Lower lobe of right lung (tissue), 2 donors: Measurements from ENCODE around the gene NOS1AP. TPM values are rescaled to one million over a fixed set of nuclear protein-coding genes. Genes with fewer than 3 reads are reported as not detected.

Source experiments
- ATAC-seq, 2 donors: fragments of 200-7000 bp; cut with Tn5 transposase; one replicate each; pipeline ENCODE4 v1.9.1; 2020 to 2022; ENCODE audit warnings: mild to moderate bottlenecking in 2 of 2, moderate library complexity in 2 of 2
- DNase-seq: peaks from one replicate; pipeline ENCODE4 v3.0.0-alpha.2; 2020
- H3K27ac ChIP-seq: fragments of 200-600 bp; one replicate; pipeline ENCODE4 v1.8.0; 2022
- H3K27me3 ChIP-seq: fragments of 200-600 bp; one replicate; pipeline ENCODE4 v1.8.0; 2022; ENCODE audit warnings: low read depth
- H3K36me3 ChIP-seq: fragments of 200-600 bp; one replicate; pipeline ENCODE4 v1.8.0; 2022; ENCODE audit warnings: mild to moderate bottlenecking
- H3K4me1 ChIP-seq: fragments of 200-600 bp; one replicate; pipeline ENCODE4 v1.8.0; 2022
- H3K4me3 ChIP-seq: fragments of 200-600 bp; one replicate; pipeline ENCODE4 v1.8.0; 2022; ENCODE audit warnings: mild to moderate bottlenecking
- H3K9me3 ChIP-seq: fragments of 200-600 bp; one replicate; pipeline ENCODE4 v1.8.0; 2022
- intact Hi-C: fragments of 100-400 bp; cut with DNase I; formaldehyde crosslinking; loops from one replicate; pipeline ENCODE4 v1.11.0; 2022
- total RNA-seq: library from RNA; stranded (reverse); fragmentation: NEBNext Ultra II Directional; extraction: Animal tissue kit (Norgen Biotek cat#: 25700); gene quantifications from one replicate; pipeline ENCODE4 v1.2.1, GENCODE V29; 2021
- TF ChIP-seq, protein P1 (sequence below): fragments of 200-600 bp; IDR thresholded peaks from one replicate; pipeline ENCODE4 v1.8.0; 2022; ENCODE audit warnings: antibody characterized with exemption, mild to moderate bottlenecking
- donor health status: DM: no; HTN: yes; CAD: no; lungs with severe emphysema.

The NOS1AP gene
- total RNA-seq, 1 donor from 2014 or later = 3.6 TPM

DNA sequence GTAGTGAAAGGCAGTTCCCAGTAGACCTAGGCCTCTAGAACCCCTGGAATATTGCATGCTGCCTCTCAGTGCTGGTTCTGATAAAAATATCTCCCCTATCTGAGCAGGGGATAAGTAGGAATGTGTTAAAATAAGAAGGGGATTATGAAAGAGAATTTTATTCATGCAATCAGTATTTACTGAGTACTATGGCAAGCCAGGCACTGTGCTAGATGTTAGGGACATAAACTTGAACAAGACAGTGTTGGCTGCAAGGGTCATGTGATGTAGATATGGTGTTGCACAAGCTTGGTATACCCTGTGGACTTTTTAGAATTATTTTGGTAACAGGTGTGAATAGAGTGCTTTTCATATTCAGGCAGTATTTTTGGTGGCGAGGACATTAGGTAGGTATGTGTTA, 23.6 kb downstream of the NOS1AP start:
- H3K9me3 ChIP-seq = no peaks in the 10 kb centered on the region
- no peak overlapping the region for H3K4me3 ChIP-seq
- intact Hi-C loops = no loop called here
- DNase-seq (no peak), ATAC-seq (no peak)
- H3K27ac ChIP-seq = no peak overlapping the region
- no peaks in the 10 kb centered on the region for H3K4me1 ChIP-seq
- no peaks in the 10 kb centered on the region for H3K36me3 ChIP-seq
- TF ChIP-seq, protein P1, sequence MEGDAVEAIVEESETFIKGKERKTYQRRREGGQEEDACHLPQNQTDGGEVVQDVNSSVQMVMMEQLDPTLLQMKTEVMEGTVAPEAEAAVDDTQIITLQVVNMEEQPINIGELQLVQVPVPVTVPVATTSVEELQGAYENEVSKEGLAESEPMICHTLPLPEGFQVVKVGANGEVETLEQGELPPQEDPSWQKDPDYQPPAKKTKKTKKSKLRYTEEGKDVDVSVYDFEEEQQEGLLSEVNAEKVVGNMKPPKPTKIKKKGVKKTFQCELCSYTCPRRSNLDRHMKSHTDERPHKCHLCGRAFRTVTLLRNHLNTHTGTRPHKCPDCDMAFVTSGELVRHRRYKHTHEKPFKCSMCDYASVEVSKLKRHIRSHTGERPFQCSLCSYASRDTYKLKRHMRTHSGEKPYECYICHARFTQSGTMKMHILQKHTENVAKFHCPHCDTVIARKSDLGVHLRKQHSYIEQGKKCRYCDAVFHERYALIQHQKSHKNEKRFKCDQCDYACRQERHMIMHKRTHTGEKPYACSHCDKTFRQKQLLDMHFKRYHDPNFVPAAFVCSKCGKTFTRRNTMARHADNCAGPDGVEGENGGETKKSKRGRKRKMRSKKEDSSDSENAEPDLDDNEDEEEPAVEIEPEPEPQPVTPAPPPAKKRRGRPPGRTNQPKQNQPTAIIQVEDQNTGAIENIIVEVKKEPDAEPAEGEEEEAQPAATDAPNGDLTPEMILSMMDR = no peak
- no peaks in the 10 kb centered on the region for H3K27me3 ChIP-seq

DNA sequence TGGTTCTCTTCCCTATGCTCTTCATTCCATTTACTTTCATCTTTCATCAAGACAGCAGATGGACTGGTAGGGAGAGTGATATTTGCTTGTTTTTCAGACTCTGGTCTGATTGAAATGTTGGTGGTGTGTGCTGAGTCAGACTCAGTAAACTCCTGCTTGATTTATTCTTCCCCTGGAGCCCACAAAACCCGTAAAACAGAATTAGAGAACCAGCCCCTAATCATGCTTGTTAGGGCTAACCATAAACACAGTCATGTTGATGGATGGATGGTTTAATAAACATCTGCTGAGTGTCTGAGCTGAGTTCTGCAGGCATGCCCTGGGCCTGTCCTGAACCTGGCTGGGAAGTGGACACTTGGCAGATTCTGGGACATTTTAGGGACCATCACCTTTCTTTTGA, 24.8 kb downstream of the NOS1AP start:
- intact Hi-C loops = no loop called here
- Histone ChIP-seq H3K27me3 (no peaks in the 10 kb centered on the region), H3K36me3 (no peaks in the 10 kb centered on the region), H3K4me3 (no peak overlapping the region), H3K9me3 (no peaks in the 10 kb centered on the region), H3K27ac (no peak overlapping the region), H3K4me1 (no peaks in the 10 kb centered on the region)
- DNase-seq (no peak), ATAC-seq (no peak)
- TF ChIP-seq, protein P1 = no peak

DNA sequence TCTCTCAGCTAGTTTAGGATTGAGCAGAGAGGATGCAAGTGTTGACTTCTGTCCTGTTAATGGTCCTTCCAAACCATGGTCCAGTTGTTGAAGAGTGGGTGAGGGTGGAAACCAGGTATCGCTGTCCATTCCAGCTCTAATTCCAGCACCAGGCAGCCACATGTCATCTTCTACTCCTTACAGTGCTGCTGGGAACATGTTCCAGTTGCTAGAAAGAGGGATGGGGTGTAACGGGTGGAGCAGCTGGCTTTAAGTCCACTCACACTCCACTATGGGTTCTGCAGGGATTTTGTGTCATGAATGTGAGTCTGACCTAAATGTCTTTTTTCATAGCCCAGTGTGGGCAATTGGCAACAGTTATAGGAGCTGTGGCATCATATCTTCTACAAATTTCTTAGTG, 25.2 kb downstream of the NOS1AP start:
- H3K27ac ChIP-seq = no peak overlapping the region
- no peaks in the 10 kb centered on the region for H3K27me3 ChIP-seq
- no peaks in the 10 kb centered on the region for H3K9me3 ChIP-seq
- DNase-seq (no peak), ATAC-seq (no peak)
- intact Hi-C loops = no loop called here
- H3K4me3 ChIP-seq = no peak overlapping the region
- no peaks in the 10 kb centered on the region for H3K36me3 ChIP-seq
- no peaks in the 10 kb centered on the region for H3K4me1 ChIP-seq
- TF ChIP-seq, protein P1 = no peak

DNA sequence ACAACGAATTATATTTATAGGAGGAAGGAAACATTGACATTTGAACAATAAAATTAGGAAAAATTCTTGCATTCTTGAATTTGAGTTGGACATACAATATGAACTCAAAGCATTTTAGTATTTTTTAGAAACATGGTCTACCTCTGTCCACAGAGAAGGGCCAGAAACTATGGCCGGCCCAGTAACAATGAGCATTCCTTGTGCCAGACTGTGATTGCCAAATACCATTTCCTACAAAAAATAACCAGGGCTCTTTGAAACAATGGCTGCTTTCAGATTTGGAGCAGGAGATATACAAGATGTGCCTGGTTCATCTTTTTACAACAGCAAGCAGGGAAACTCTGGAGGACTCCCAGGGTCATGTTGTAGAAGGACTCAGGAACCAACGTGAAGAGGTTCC, 38.4 kb downstream of the NOS1AP start:
- H3K4me1 ChIP-seq = no peaks in the 10 kb centered on the region
- no peaks in the 10 kb centered on the region for H3K27me3 ChIP-seq
- no peaks in the 10 kb centered on the region for H3K36me3 ChIP-seq
- no peaks in the 10 kb centered on the region for H3K9me3 ChIP-seq
- no peak overlapping the region for H3K4me3 ChIP-seq
- DNase-seq (no peak), ATAC-seq (no peak)
- no peak overlapping the region for H3K27ac ChIP-seq
- intact Hi-C loops = no loop called here
- TF ChIP-seq, protein P1 = no peak

DNA sequence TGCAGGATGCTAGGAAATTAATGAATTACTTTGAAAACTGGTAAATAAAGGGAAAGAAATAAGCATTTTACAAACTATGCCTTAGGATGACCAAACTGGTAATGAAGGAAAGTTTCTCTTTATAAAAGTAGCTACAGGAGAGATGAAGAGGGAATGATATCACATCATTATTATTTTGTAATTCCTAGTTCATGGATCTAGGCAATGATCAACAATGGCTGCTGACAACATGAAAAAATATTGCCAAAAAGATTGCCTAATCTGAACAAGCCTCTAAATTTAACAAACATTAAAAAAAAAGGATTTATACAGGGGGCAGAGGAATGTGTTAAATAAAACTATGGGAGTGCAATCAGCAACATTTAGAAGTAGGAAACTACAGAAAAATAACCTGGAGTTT, 38.9 kb downstream of the NOS1AP start:
- Histone ChIP-seq H3K4me1 (no peaks in the 10 kb centered on the region), H3K27ac (no peak overlapping the region), H3K9me3 (no peaks in the 10 kb centered on the region), H3K27me3 (no peaks in the 10 kb centered on the region), H3K4me3 (no peak overlapping the region), H3K36me3 (no peaks in the 10 kb centered on the region)
- intact Hi-C loops = no loop called here
- TF ChIP-seq, protein P1 = no peak
- DNase-seq (no peak), ATAC-seq (no peak)

DNA sequence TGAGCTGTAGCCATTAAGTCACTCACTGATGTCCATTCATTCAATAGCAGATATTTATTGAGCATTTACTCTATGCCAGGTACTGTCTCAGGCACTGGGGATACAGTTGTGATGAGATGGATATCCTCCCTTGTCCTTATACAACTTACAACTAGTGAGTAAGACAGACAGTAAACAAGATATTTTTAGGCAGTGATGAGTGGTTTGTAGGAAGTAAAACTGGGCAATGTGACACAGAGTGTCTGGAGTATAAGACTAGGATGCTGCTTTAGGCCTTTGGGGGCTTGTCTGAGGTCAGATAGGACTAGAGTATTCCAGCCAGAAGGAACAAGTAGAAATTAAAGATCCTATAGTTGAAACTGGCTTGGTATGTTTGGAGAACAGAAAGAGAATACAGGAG, 41.4 kb downstream of the NOS1AP start:
- intact Hi-C loops = no loop called here
- TF ChIP-seq, protein P1 = no peak
- Histone ChIP-seq H3K9me3 (no peaks in the 10 kb centered on the region), H3K4me3 (no peak overlapping the region), H3K36me3 (no peaks in the 10 kb centered on the region), H3K27me3 (no peaks in the 10 kb centered on the region), H3K4me1 (no peaks in the 10 kb centered on the region), H3K27ac (no peak overlapping the region)
- ATAC-seq = no peak
- DNase-seq = no peak
